ENCODE data around the gene INTS13.

The INTS13 gene

GRCh38 chr12:26961803-26962202 is 24.0 kb upstream of the INTS13 start:
- TF ChIP-seq TAF1 (IDR thresholded peaks at IDR 0.05; ENCODE audit: borderline replicate concordance, insufficient read depth, low read length): no peak
- TF ChIP-seq FOXP2 (optimal IDR thresholded peaks at IDR 0.05; ENCODE audit: borderline replicate concordance, extremely low read depth, extremely low read length, insufficient read depth): no peak
- TF ChIP-seq REST (IDR thresholded peaks at IDR 0.05; ENCODE audit: insufficient read depth in 1 of 2, low read depth in 2 of 2, low read length in 2 of 2): no peak
- TF ChIP-seq SIN3A (IDR thresholded peaks at IDR 0.05; ENCODE audit: borderline replicate concordance, insufficient read depth, low read length): no peak
- TF ChIP-seq POLR2AphosphoS5 (IDR thresholded peaks at IDR 0.05; ENCODE audit: low read depth, low read length): no peak

GRCh38 chr12:26954027-26954426 is 16.2 kb upstream of the INTS13 start:
- TF ChIP-seq POLR2AphosphoS5 (IDR thresholded peaks at IDR 0.05; ENCODE audit: low read depth, low read length) (no peak), SIN3A (IDR thresholded peaks at IDR 0.05; ENCODE audit: borderline replicate concordance, insufficient read depth, low read length) (no peak), TAF1 (IDR thresholded peaks at IDR 0.05; ENCODE audit: borderline replicate concordance, insufficient read depth, low read length) (no peak), FOXP2 (optimal IDR thresholded peaks at IDR 0.05; ENCODE audit: borderline replicate concordance, extremely low read depth, extremely low read length, insufficient read depth) (no peak), REST (IDR thresholded peaks at IDR 0.05; ENCODE audit: insufficient read depth in 1 of 2, low read depth in 2 of 2, low read length in 2 of 2) (no peak)

GRCh38 chr12:26953447-26953846 is 15.7 kb upstream of the INTS13 start:
- no peak for TF ChIP-seq FOXP2 (optimal IDR thresholded peaks at IDR 0.05; ENCODE audit: borderline replicate concordance, extremely low read depth, extremely low read length, insufficient read depth)
- no peak for TF ChIP-seq TAF1 (IDR thresholded peaks at IDR 0.05; ENCODE audit: borderline replicate concordance, insufficient read depth, low read length)
- TF ChIP-seq POLR2AphosphoS5 (IDR thresholded peaks at IDR 0.05; ENCODE audit: low read depth, low read length): no peak
- TF ChIP-seq SIN3A (IDR thresholded peaks at IDR 0.05; ENCODE audit: borderline replicate concordance, insufficient read depth, low read length): no peak
- TF ChIP-seq REST (IDR thresholded peaks at IDR 0.05; ENCODE audit: insufficient read depth in 1 of 2, low read depth in 2 of 2, low read length in 2 of 2): no peak

- TF ChIP-seq REST (IDR thresholded peaks at IDR 0.05; ENCODE audit: insufficient read depth in 1 of 2, low read depth in 2 of 2, low read length in 2 of 2): no peak
- no peak for TF ChIP-seq POLR2AphosphoS5 (IDR thresholded peaks at IDR 0.05; ENCODE audit: low read depth, low read length)
- TF ChIP-seq FOXP2 (optimal IDR thresholded peaks at IDR 0.05; ENCODE audit: borderline replicate concordance, extremely low read depth, extremely low read length, insufficient read depth): no peak
- no peak for TF ChIP-seq TAF1 (IDR thresholded peaks at IDR 0.05; ENCODE audit: borderline replicate concordance, insufficient read depth, low read length)
- no peak for TF ChIP-seq SIN3A (IDR thresholded peaks at IDR 0.05; ENCODE audit: borderline replicate concordance, insufficient read depth, low read length)
Observed at GRCh38 chr12:26948309-26948708, 10.5 kb upstream of the INTS13 start.

GRCh38 chr12:26941215-26941594 is 3.4 kb upstream of the INTS13 start:
- TF ChIP-seq SIN3A (IDR thresholded peaks at IDR 0.05; ENCODE audit: borderline replicate concordance, insufficient read depth, low read length): no peak
- TF ChIP-seq FOXP2 (optimal IDR thresholded peaks at IDR 0.05; ENCODE audit: borderline replicate concordance, extremely low read depth, extremely low read length, insufficient read depth): no peak
- TF ChIP-seq REST (IDR thresholded peaks at IDR 0.05; ENCODE audit: insufficient read depth in 1 of 2, low read depth in 2 of 2, low read length in 2 of 2): no peak
- no peak for TF ChIP-seq POLR2AphosphoS5 (IDR thresholded peaks at IDR 0.05; ENCODE audit: low read depth, low read length)
- no peak for TF ChIP-seq TAF1 (IDR thresholded peaks at IDR 0.05; ENCODE audit: borderline replicate concordance, insufficient read depth, low read length)
